Naive thymus-derived CD4-positive, alpha-beta T cell (primary cell): ENCODE measurements around the gene LHX4. TPM values are rescaled to one million over a fixed set of nuclear protein-coding genes. Genes with fewer than 3 reads are reported as not detected.
A peak's percentile ranks its signal among the peaks of the same experiment; 100 is the strongest.

ENCODE experiments used
- ATAC-seq: fragments of 150-1000 bp; cut with Tn5 transposase; 2 replicates; pipeline ENCODE4 v1.10.0; 2021; ENCODE audit warnings: mild to moderate bottlenecking, moderate library complexity
- CTCF ChIA-PET: fragments of 350-600 bp; sonication (Branson Sonifier 250); formaldehyde crosslinking; loops from one replicate; lab custom pipeline; 2021; ENCODE audit warnings: antibody characterized with exemption; lab: Charles Lee
- POLR2A ChIA-PET: fragments of 350-600 bp; sonication (Branson Sonifier 250); formaldehyde crosslinking; loops from one replicate; lab custom pipeline; 2021; ENCODE audit warnings: antibody characterized with exemption, inconsistent platforms; lab: Charles Lee
- DNase-seq, 9 donors: peaks; one replicate each; pipeline versions ENCODE4 v3.0.0 to v3.0.0-alpha.2; 2020 to 2022; ENCODE audit warnings: mixed read lengths in 1 of 9
- H3K27ac ChIP-seq: one replicate; pipeline ENCODE4 v1.7.0; 2013; ENCODE audit warnings: mild to moderate bottlenecking, low read depth, low read length, moderate library complexity
- H3K27me3 ChIP-seq, 2 donors: one replicate each; pipeline ENCODE4 v1.7.0; 2013; ENCODE audit warnings: low read length in 2 of 2, mild to moderate bottlenecking in 2 of 2, moderate library complexity in 2 of 2; ENCODE audit not compliant: control insufficient read depth in 2 of 2, insufficient read depth in 2 of 2
- H3K36me3 ChIP-seq, 3 experiments: 1 replicate in 2 of 3; 2 replicates in 1 of 3; pipeline ENCODE4 v1.7.0; 2013; ENCODE audit warnings: low read length in 3 of 3, mild to moderate bottlenecking in 3 of 3, moderate library complexity in 1 of 3; ENCODE audit not compliant: insufficient read depth in 3 of 3, control insufficient read depth in 2 of 3
- H3K4me1 ChIP-seq, 2 donors: one replicate each; pipeline ENCODE4 v1.7.0; 2013; ENCODE audit warnings: low read length in 2 of 2, mild to moderate bottlenecking in 2 of 2, moderate library complexity in 1 of 2; ENCODE audit not compliant: control insufficient read depth in 2 of 2, insufficient read depth in 2 of 2
- H3K4me3 ChIP-seq: 2 replicates; pipeline ENCODE4 v1.7.0; 2013; ENCODE audit warnings: mild to moderate bottlenecking, low read length
- H3K9me3 ChIP-seq, 3 experiments: 1 replicate in 2 of 3; 2 replicates in 1 of 3; pipeline ENCODE4 v1.7.0; 2013; ENCODE audit warnings: low read length in 3 of 3; ENCODE audit not compliant: control insufficient read depth in 2 of 3
- H3K27ac Mint-ChIP-seq, 9 donors: one replicate each; pipeline ENCODE4 v1.8.0; 2020 to 2022; ENCODE audit warnings: mixed read lengths in 9 of 9, mild to moderate bottlenecking in 8 of 9, moderate library complexity in 5 of 9, inconsistent platforms in 2 of 9
- H3K27me3 Mint-ChIP-seq, 5 donors: one replicate each; pipeline ENCODE4 v1.8.0; 2021 to 2022; ENCODE audit warnings: mixed read lengths in 5 of 5, mild to moderate bottlenecking in 1 of 5
- H3K36me3 Mint-ChIP-seq, 5 donors: one replicate each; pipeline ENCODE4 v1.8.0; 2020 to 2022; ENCODE audit warnings: mixed read lengths in 5 of 5, mild to moderate bottlenecking in 3 of 5, inconsistent platforms in 1 of 5
- H3K4me1 Mint-ChIP-seq, 7 donors: one replicate each; pipeline ENCODE4 v1.8.0; 2020 to 2022; ENCODE audit warnings: mixed read lengths in 7 of 7, mild to moderate bottlenecking in 3 of 7, inconsistent platforms in 1 of 7
- H3K4me3 Mint-ChIP-seq, 10 donors: one replicate each; pipeline ENCODE4 v1.8.0; 2020 to 2022; ENCODE audit warnings: mild to moderate bottlenecking in 10 of 10, mixed read lengths in 10 of 10, moderate library complexity in 6 of 10, inconsistent platforms in 2 of 10
- H3K9me3 Mint-ChIP-seq, 11 donors: one replicate each; pipeline ENCODE4 v1.8.0; 2020 to 2022; ENCODE audit warnings: mixed read lengths in 11 of 11, mild to moderate bottlenecking in 4 of 11, inconsistent platforms in 1 of 11, moderate library complexity in 1 of 11
- intact Hi-C, 2 donors: fragments of 100-400 bp; cut with micrococcal nuclease; formaldehyde crosslinking; loops; one replicate each; pipeline ENCODE4 v1.15.1; 2023
- polyA plus RNA-seq, 2 donors: library from polyadenylated mRNA; unstranded; fragments of 300-500 nt; fragmentation: Illumina TruSeq; gene quantifications; one replicate each; pipeline ENCODE4 v1.2.3, GENCODE V29; 2021
- total RNA-seq, 6 experiments: library from RNA in 5 of 6; stranded (reverse) in 5 of 6; gene quantifications; 1 replicate in 5 of 6; 2 replicates in 1 of 6; pipeline ENCODE4 v1.2.3 and lab custom pipeline; 2021 to 2026

LHX4 gene
- total and polyA plus RNA-seq, 7 experiments from 2014 or later, result 0.07 to 0.58 (median 0.24) TPM; not detected in 4

GRCh38 chr1:180211156-180211859 lies 18.8 kb upstream of the LHX4 start:
- POLR2A ChIA-PET, result no interaction called here
- no peak for DNase-seq
- Mint-ChIP-seq H3K27me3 (peaks cover 5 to 14% (median 6%) of the 10 kb centered on the region in 5 donors), H3K4me1 (peaks cover 0 to 15% (median 11%) of the 10 kb centered on the region in 7 donors), H3K4me3 (no peak overlapping the region), H3K36me3 (no peaks in the 10 kb centered on the region), H3K9me3 (peaks cover 0 to 3% (median 0%) of the 10 kb centered on the region in 11 donors), H3K27ac (peak overlapping the region in 1 of 9 donors; percentile 77)
- no peak overlapping the region for H3K27ac ChIP-seq
- H3K27me3 ChIP-seq, result no peaks in the 10 kb centered on the region
- CTCF ChIA-PET, result no interaction called here
- H3K36me3 ChIP-seq, result no peaks in the 10 kb centered on the region
- no peak overlapping the region for H3K4me3 ChIP-seq
- no peaks in the 10 kb centered on the region for H3K4me1 ChIP-seq
- intact Hi-C loops, result no loop called here
- no peaks in the 10 kb centered on the region for H3K9me3 ChIP-seq
- ATAC-seq, result no peak

GRCh38 chr1:180211860-180212229 lies 18.2 kb upstream of the LHX4 start:
- H3K27ac Mint-ChIP-seq, result peak overlapping the region in 2 of 9 donors; percentile 9 to 77
- no peak for DNase-seq
- H3K36me3 ChIP-seq, result no peaks in the 10 kb centered on the region
- peaks cover 0 to 15% (median 11%) of the 10 kb centered on the region in 7 donors for H3K4me1 Mint-ChIP-seq
- no peaks in the 10 kb centered on the region for H3K9me3 ChIP-seq
- CTCF ChIA-PET, result no interaction called here
- no peaks in the 10 kb centered on the region for H3K36me3 Mint-ChIP-seq
- no peak overlapping the region for H3K4me3 ChIP-seq
- peaks cover 5 to 14% (median 6%) of the 10 kb centered on the region in 5 donors for H3K27me3 Mint-ChIP-seq
- intact Hi-C loops, result no loop called here
- H3K4me3 Mint-ChIP-seq, result no peak overlapping the region
- H3K27ac ChIP-seq, result no peak overlapping the region
- POLR2A ChIA-PET, result no interaction called here
- no peak for ATAC-seq
- no peaks in the 10 kb centered on the region for H3K4me1 ChIP-seq
- no peaks in the 10 kb centered on the region for H3K27me3 ChIP-seq
- peaks cover 0 to 3% (median 0%) of the 10 kb centered on the region in 11 donors for H3K9me3 Mint-ChIP-seq

- POLR2A ChIA-PET, result no interaction called here
- H3K9me3 Mint-ChIP-seq, result peaks cover 0 to under 1% (median 0%) of the 10 kb centered on the region in 11 donors
- H3K4me1 Mint-ChIP-seq, result peaks cover 0 to 14% (median 11%) of the 10 kb centered on the region in 7 donors
- H3K4me3 Mint-ChIP-seq, result peak overlapping the region; percentile 25 to 77 (median 45)
- ATAC-seq, result peak; percentile 65
- intact Hi-C loops, result no loop called here
- no peak overlapping the region for H3K27ac ChIP-seq
- H3K4me3 ChIP-seq, result no peak overlapping the region
- CTCF ChIA-PET, result no interaction called here
- no peaks in the 10 kb centered on the region for H3K4me1 ChIP-seq
- peaks cover 5 to 9% (median 6%) of the 10 kb centered on the region in 5 donors for H3K27me3 Mint-ChIP-seq
- no peaks in the 10 kb centered on the region for H3K9me3 ChIP-seq
- peak overlapping the region in 4 of 9 donors; percentile 10 to 85 (median 47) for H3K27ac Mint-ChIP-seq
- no peaks in the 10 kb centered on the region for H3K36me3 Mint-ChIP-seq
- H3K27me3 ChIP-seq, result no peaks in the 10 kb centered on the region
- DNase-seq, result peak in 2 of 9 donors; percentile 31 to 48
- H3K36me3 ChIP-seq, result no peaks in the 10 kb centered on the region
Observed at GRCh38 chr1:180213401-180214170, 16.5 kb upstream of the LHX4 start.

GRCh38 chr1:180215856-180216625 lies 14.0 kb upstream of the LHX4 start:
- no peaks in the 10 kb centered on the region for H3K27me3 ChIP-seq
- H3K9me3 ChIP-seq, result no peaks in the 10 kb centered on the region
- POLR2A ChIA-PET, result no interaction called here
- peaks cover 6 to 15% (median 8%) of the 10 kb centered on the region in 5 donors for H3K27me3 Mint-ChIP-seq
- H3K36me3 Mint-ChIP-seq, result no peaks in the 10 kb centered on the region
- no peak overlapping the region for H3K4me3 ChIP-seq
- H3K4me3 Mint-ChIP-seq, result no peak overlapping the region
- DNase-seq (no peak), ATAC-seq (no peak)
- H3K4me1 Mint-ChIP-seq, result peaks cover 0 to 14% (median 11%) of the 10 kb centered on the region in 7 donors
- CTCF ChIA-PET, result no interaction called here
- no peaks in the 10 kb centered on the region for H3K9me3 Mint-ChIP-seq
- intact Hi-C loops, result no loop called here
- H3K4me1 ChIP-seq, result no peaks in the 10 kb centered on the region
- no peaks in the 10 kb centered on the region for H3K36me3 ChIP-seq
- no peak overlapping the region for H3K27ac Mint-ChIP-seq
- no peak overlapping the region for H3K27ac ChIP-seq

GRCh38 chr1:180217006-180217405 lies 13.1 kb upstream of the LHX4 start:
- Histone ChIP-seq H3K4me3 (no peak overlapping the region), H3K4me1 (no peaks in the 10 kb centered on the region), H3K36me3 (no peaks in the 10 kb centered on the region), H3K27me3 (no peaks in the 10 kb centered on the region), H3K27ac (no peak overlapping the region), H3K9me3 (no peaks in the 10 kb centered on the region)
- H3K4me3 Mint-ChIP-seq, result no peak overlapping the region
- POLR2A ChIA-PET, result interaction anchor here (0.5 kb wide), 1 partner anchor 1267 kb away, joined by 3 read pairs; no protein-coding TSS in a partner anchor
- intact Hi-C loops, result no loop called here
- ATAC-seq (no peak), DNase-seq (no peak)
- CTCF ChIA-PET, result interaction anchor here (1.2 kb wide), 1 partner anchor 261 kb away, joined by 3 read pairs; no protein-coding TSS in a partner anchor
- H3K36me3 Mint-ChIP-seq, result no peaks in the 10 kb centered on the region
- peaks cover 0 to 10% (median 3%) of the 10 kb centered on the region in 5 donors for H3K27me3 Mint-ChIP-seq
- H3K4me1 Mint-ChIP-seq, result peaks cover 0 to 14% (median 11%) of the 10 kb centered on the region in 7 donors
- H3K9me3 Mint-ChIP-seq, result no peaks in the 10 kb centered on the region
- no peak overlapping the region for H3K27ac Mint-ChIP-seq
